Activated CD4-positive, alpha-beta T cell treated with anti-CD3 and anti-CD28 coated beads for 48 hours (primary cell): ENCODE measurements around the gene BPIFB2.
"Not testable (repeated sequence)": the region's sequence is repeated elsewhere in the genome, so short reads cannot be mapped to it uniquely, and the experiment has no call there.

Experiments used
- DNase-seq: peaks from one replicate; pipeline ENCODE4 v3.0.0-alpha.2; 2020

Gene BPIFB2

DNA sequence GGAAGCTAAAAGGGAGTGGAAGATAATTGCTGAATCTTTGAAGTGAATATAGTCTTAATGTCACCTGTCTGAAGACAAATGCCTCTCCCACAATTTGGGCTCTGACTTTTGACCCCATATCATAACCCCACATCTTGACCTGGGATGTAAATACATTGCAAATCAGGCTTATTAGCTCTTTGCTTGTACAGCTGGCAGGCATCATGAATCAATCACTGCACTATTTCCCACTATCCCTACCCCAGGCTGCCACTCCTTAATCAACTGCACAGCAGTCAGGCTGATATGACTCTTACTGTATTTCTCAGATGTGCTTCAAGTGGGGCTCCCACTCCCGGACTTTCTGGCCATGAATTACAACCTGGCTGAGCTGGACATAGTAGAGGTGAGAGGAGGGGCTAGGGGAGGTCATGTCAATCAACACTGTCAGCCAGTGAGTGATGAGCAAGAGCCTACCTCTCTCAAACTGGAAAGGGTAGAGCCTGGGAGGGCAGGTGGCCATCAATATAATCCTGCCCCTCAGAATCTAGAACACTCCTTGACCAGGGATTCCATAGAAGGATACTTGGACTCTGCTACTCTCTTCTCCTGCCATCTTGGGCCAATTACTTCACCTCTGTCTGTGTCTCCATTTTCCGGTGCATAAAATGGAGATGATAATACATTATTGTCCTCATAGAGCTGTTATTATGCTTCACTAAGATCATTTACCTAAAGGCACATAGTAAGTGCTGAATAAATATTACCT is 35.7 kb downstream of the BPIFB2 start:
- DNase-seq, result no peak

DNA sequence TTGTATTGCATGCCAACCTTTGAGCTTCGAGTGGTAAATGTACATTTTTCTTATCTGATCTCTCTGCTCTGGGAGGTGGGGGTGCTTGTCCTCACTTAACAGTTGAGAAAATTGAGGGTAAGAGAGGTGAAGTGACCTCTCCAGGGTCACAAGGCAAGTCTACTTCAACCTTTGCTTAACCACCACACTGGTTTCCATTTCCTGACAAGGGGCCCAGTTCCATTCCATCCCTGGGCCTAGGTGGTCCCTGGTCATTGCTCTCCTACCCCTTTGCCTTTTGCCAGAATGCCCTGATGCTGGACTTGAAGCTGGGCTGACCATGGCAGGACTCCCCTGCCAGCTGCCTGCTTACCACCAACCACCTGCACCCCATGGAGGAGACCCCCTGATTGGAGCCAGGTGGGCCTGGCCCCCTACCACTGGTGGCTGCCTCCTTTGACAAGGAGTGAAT is 36.3 kb downstream of the BPIFB2 start:
- no peak for DNase-seq

DNA sequence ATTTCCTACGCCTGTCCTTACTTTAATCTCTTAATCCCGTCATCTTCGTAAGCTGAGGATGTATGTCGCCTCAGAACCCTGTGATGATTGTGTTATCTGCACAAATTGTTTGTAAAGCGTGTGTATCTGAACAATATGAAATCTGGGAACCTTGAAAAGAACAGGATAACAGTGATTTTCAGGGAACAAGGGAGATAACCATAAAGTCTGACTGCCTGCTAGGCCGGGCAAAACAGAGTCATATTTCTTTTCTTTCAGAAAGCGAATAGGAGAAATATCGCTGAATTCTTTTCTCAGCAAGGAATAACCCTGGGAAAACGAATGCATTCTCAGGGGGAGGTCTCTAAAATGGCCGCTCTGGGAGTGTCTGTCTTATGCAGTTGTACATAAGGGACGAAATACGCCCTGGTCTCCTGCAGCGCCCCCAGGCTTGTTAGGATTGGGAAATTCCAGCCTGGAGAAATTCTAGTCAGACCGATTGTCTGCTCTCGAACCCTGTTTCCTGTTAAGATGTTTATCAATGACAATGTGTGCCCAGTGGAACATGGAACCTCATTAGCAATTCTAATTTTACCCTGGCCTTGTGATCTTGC is 37.7 kb downstream of the BPIFB2 start:
- not testable (repeated sequence) for DNase-seq

DNA sequence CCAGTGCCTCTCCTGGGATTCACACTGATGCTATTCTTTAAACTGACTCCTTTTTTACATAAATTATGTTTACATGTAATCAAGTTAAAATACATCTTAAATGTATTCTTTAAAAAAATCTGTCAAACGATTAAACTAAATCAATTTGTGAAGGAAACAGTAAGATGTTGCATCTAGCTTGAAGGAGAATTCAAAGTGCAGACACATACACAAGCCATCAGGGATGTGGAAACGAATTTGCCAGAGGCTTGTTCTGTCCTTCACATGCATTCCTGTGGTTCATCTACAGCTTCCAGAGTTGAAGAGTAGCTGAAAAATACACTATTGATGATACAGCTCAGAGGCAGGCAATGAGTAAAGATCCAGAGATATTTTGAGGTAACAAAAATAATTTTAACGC is 38.9 kb downstream of the BPIFB2 start:
- DNase-seq, result no peak

DNA sequence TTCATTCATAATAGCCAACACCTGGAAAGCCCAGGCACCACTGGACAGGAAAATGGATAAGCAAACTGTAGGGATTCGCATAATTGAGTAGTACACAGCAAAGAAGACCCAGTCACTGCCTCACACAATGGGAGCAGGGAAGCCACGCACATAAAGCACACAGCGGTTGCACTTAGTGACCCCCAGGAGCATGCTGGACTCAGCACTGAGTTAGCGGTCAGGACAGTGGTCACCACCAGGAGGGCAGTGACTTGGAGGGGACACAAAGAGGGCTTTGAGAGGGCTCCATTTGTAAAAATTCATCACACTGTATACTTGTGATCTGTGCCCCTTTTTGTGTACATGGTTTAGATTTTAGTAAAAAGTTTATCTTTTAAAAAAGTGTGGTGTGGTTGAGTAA is 43.8 kb downstream of the BPIFB2 start:
- no peak for DNase-seq

DNA sequence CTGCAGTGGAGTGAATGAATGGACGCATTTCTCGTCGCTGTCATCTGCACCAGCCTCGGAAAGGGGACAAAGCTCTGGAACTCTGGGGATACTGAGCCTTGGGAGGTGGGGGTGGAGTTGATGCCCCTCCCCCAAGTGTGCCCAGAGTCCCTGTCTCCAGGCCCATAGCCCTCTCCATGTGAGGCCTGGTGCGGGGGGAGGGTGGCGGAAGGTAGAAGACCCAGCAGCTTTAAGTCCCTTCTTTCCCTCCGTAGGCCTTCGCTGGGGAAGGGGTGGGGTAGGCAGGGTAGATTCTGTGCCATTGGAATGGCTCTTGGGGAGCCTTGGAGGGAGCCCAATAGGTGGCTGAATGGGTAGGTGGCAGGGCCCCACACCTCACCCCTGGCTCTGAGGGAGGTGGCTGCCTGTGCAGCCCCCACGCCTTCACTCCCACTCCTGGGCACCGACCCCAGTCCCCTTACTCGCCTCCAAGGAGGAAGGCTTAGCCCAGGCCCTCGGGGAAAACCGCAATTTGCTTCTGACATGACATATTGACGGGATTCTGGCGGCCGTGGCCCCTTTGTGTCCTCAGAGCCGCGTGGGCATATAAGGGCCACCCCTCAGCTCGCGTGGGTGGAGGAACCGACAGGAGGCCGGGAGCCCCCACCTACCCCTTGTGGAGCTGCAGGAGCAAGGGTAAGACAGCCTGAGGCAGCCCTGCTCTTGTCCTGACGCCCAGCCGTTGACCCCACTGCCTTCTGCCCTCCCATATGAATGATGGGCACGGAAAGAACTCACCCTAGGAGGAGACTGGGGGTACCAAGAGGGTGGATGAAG is 46.0 kb downstream of the BPIFB2 start, which contains the start of gene BPIFB3:
Gene BPIFB3, plus strand, starts transcription at position 613 of the 816 bp plus-strand sequence. CDS start 1,533 bp downstream, outside the sequence.
- no peak for DNase-seq

DNA sequence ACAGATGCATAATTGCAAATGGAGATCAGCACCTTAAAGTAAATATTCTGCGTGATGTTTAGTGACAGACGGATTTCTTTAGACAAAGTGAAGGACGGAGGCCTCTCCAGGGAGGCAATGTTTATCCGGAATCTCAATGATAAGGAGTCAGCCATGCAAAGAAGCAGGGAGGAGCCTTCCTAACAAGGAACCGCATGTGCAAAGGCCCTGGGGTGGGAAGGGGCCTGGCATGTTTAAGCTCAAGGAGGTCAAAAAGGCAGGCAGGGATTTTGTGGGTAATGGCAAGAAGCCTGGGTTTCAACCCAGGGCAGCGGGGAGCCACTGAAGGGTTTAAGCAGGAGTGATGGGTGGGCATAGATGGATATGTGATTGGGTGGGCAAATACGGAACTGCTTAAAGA is 46.9 kb downstream of the BPIFB2 start:
- no peak for DNase-seq

DNA sequence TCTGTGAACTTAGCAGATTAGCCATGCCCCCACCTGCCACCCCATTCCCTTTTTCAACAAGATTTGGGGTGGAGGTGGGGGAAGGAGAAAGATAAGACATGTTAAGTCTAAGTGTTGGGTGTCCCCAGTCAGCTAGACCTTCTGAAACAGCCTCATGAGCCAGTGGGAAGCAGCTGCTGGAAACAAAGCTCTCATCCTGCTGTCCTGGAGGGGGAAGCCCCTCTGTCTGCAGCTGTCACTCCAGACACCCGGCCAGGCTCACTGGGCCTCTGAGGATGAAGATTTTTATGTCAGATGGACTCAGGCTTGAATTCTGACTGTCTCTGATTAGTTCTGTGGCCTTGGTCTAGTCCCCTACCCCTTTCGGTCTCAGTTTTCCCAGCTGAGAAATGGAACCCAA is 47.3 kb downstream of the BPIFB2 start:
- no peak for DNase-seq

DNA sequence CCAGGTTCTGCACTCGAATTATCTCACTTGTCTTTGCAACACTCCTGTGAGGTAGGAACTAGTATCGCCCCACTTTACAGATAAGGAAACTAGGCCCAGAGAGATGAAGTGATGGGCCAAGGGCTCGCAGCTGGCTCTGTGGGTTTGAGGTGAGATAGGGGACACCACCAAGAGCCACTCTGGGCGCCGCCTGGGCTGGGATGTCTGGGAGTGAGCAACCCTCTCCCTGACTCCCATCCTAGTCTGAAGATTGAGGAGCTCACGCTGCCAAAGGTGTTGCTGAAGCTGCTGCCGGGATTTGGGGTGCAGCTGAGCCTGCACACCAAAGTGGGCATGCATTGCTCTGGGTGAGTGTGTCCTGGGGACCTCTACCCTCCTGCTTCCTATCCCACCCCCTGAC is 51.6 kb downstream of the BPIFB2 start:
- DNase-seq, result no peak

DNA sequence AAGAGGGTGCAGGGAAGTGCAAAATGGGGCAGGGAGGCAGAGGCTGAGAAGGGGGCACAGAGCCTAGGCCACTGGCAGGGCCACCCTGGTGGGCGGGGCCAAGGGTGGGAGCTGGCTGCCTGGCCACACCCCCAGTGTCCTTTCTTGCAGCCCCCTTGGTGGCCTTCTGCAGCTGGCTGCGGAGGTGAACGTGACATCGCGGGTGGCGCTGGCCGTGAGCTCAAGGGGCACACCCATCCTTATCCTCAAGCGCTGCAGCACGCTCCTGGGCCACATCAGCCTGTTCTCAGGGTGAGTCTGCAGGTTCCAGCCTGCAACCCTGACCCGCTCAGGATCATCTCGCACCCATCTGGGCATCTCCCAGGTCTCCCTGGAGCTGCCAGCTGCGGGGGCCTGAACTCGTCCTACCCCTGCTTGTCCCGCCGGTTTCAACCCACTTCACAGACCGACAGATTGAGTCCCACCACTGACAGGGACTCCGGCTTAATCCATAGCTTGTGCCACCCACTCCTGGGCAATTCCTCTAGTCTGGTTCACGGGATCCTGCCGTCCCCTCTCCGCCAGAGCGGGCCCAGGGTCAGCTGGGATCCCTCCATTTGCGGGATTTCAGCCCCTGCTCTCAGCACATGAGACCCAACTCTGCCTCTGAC is 52.4 kb downstream of the BPIFB2 start:
- no peak for DNase-seq

DNA sequence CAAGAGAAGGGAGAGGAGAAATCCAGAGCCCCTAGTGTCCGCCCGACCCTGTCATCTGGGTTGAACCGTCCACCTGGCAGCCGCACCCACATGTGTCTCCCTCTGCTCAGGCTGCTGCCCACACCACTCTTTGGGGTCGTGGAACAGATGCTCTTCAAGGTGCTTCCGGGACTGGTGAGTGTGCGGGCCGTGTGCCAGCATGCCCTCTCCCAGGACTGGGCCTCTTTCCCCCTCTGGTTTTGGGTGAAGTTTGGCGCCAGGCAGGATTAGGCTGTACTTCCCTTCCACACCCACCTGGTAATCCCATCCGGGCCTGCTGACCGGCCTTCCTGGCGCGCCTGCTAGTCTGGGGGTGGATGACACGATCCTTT is 54.1 kb downstream of the BPIFB2 start:
- DNase-seq, result no peak

DNA sequence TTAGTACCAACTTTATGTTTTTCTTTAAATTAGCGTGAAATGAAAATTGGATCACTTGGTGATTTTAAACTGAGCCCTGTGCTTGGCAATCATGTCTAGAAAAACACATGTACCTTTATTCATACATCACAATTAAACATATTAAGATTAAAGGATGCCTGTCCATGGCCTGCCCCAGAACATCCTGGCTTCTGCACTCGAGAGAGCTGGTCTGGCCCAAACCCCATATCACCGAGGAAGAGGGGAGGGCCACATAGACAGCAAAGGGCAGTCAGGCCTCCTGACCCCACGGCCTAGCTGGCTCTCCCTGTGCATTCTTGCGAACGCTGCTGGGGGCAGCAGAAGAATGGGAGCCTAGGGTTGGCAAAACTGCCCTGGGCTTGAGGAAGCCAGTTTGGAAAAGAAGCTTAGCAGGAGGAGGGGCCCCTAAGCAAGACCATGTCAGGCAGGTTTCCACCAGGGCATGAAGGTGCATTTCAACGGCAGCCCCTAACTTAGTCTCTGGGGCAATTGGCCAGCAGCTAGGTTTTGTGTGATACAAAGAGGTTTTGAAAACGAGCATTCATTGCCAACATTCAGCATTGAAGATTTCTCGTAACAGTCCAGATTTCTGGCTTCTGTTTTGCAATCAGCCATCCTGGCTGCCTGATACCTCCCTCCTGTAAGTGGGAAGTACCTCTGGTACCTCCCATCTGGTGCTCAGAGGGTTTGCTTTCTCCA is 54.8 kb downstream of the BPIFB2 start:
- DNase-seq, result no peak

DNA sequence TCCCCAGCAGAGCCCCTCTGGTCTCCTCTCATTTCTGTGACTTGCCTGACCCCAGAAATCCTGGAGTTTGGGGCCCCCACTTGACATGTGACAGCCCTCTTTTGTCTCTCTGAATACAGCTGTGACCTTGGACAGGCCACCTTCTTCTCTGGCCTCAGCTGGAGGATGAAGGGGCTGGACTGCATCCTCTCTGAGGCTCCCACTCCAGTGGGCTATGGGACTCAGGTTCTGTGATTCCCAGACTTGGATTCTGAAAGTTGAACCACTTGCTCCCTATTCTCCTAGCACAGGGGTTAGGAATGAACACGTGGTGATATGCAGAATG is 55.3 kb downstream of the BPIFB2 start:
- no peak for DNase-seq

DNA sequence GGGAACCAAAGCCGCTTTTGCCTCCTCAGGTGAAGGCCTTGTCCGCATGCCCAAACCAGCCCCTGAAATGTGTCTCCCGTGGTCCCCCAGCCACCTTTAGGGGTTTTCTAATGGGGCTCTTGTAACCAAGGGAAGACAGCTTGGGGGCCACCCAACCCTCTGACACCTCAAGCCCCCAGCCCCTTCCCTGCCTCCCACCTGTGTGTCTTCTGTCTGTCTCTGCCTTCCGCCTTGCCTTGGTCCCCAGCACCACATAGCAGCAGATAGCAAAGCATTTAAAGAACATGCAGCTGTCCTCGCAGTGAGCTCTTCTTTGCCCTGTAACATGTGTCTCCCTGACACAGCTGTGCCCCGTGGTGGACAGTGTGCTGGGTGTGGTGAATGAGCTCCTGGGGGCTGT is 55.8 kb downstream of the BPIFB2 start:
- no peak for DNase-seq

DNA sequence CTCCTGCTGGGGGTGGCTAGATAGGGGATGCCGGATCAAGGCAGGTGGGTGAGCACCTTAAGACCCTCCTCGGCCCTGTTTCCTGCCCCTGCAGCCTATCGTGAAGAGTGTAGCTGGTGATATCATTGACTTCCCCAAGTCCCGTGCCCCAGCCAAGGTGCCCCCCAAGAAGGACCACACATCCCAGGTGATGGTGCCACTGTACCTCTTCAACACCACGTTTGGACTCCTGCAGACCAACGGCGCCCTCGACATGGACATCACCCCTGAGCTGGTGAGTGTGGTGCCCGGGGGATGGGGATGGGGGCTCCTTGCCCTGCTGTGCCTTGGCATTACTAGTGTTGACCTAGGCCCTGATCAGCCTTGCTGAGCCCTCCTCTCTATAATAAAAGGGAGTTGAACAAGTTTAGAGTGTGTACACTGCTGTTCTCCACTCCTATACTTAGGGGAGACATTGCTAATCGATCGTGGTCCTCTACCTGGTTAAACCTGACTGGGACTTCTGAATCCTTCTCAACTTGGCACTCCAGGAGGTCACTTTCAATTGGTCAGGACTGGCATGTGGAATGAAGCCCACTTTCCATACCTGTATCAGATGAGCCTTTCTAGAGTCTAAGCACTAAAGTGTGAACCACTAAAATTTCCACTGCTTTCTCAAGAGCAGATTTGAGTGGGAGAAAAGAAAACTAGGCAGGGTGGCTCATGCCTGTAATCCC is 57.2 kb downstream of the BPIFB2 start:
- DNase-seq, result no peak

DNA sequence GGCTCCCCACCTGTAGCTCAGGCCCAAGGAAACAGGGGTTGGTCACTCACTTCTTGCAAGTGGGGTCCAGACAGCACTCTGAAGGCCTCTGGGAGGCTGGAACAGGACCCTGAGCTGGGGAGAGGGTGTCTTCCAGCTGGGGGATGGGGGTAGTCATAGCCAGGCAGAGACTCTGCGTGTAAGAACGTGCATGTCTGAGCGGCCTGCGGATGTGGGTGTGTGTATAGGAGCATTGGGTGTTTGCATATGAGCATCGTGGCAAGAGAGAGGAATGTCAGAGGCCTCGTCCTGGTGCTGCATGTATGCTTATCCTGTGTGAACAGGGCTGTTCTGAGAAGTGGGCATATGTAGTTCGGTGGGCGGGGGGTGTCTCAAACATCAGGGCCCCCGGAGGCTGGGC is 58.3 kb downstream of the BPIFB2 start:
- DNase-seq, result no peak

DNA sequence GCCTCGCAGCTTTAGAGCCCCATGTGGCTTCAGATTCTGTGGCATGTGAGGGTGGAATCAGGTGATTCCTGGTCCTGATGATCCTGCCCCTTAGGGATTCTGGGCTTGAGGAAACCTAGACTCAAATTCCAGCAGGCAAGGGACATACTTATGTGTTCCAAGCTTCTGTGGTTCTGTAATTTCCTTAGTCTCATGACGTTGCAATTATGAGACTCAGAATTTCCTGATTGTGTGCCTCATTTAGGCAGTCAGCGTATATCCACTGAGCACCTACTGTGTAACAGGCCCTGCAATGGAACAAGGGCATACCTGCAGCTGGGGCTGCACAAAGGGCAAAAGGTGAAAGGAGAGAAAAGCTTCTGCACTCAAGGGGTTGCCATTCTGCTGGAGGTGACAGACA is 60.3 kb downstream of the BPIFB2 start:
- DNase-seq, result no peak

DNA sequence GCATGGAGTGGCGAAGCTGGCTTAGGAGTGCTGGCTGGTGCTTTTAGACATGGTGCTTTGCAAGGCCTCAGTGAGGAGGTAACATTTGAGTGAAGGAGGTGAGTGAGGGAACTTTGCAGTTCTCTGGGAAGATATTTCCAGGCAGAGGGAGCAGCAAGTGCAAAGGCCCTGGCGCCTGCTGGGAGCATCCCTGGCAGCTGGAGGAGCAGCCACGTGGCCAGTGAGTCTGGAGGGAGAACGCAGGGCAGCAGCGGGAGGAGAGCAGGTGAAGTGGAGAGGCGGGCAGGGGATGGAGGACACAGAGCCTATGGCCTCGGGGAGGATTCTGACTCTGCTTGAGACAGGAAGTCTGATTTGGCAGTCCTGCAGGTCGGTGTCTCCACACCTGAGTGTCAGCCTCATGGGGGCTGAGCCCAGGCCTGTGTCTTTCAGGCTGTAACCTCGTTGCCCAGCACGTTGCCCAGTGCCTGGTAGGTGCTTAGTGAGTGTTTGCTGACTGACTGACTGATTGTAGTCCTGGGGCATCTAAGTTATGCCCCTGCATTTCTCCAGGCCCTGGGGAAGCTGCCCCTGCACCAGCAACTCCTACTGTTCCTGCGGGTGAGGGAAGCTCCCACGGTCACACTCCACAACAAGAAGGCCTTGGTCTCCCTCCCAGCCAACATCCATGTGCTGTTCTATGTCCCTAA is 60.9 kb downstream of the BPIFB2 start:
- DNase-seq, result no peak

DNA sequence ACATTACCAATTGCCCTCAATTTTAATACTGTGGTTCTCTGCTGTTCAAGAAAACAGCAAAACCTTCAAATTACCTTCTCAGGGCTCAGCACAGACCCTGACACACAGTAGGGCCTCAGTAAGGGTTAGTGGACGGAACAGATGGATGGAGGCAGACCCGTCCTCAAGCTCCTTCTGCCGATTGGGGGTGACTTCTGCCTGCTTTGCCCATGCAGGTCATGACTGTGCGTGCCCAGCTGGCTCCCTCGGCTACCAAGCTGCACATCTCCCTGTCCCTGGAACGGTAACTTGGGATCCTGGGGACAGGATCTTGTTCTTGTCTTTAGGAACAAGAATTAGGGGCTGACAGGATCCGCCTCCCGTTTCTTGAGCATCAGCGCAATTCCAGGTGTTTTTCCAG is 62.2 kb downstream of the BPIFB2 start:
- no peak for DNase-seq

DNA sequence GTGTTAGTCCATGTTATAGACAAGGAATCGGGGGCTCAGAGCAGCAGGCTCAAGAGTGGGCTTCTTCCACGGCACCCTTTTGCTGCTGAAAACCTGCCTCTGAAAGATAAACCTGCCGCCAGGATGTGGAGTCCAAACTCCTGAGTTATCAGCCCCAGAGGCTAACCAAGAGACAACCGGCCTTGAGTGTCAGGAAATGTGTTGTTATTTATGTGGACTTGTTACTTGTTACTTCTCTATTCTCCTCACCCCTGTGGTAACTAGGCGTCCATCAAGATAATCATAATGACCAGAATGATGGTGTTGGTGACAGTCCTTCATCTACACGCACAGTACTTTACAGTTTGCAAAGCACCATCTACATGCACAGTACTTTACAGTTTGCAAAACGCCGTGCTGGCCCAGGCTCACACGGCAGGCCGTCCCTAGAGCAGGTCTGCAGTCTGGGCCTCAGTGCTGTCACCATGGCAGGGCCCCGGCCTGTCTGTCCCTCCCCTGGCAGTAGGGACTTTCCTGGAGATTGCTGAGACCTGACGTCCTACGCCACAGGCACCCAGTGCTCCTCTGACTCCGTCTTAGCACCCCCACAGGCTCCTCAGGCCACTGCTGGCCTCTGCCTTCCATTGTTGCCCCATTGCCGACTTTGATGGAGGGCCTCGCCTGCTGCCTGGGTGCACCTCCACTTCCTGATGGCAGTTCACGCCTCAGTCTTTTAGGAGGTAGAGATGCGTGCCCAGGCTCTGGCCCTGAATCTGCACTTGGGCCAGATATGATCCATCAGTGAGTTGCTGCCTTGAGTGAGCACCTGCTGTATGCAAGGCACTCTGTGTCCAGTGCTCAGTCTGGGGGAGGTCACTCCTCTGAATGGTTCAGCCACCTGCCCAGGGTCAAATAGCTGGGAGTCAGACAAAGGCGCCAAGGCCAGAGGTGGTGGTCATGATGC is 62.9 kb downstream of the BPIFB2 start:
- no peak for DNase-seq
